GM12874 (cell line): Measurements from ENCODE around the gene VTI1A.

Source experiments
- CTCF ChIP-seq: IDR thresholded peaks from 2 replicates; pipeline ENCODE4 v1.5.1; 2011; ENCODE audit warnings: low read depth, mild to moderate bottlenecking, control low read depth, low read length, moderate library complexity; ENCODE audit not compliant: insufficient read depth

Gene VTI1A

GRCh38 chr10:112724404-112724991 is 277.5 kb downstream of the VTI1A start:
- TF ChIP-seq CTCF: no peak

GRCh38 chr10:112728118-112728883 is 281.3 kb downstream of the VTI1A start:
- no peak for TF ChIP-seq CTCF

- no peak for TF ChIP-seq CTCF
These were observed 282.0 kb downstream of the VTI1A start for GRCh38 chr10:112728997-112729396.

- no peak for TF ChIP-seq CTCF
These were observed 285.4 kb downstream of the VTI1A start for GRCh38 chr10:112732277-112732921.

- no peak for TF ChIP-seq CTCF
These were observed 288.2 kb downstream of the VTI1A start for GRCh38 chr10:112735041-112735695.

GRCh38 chr10:112738606-112739591 is 291.9 kb downstream of the VTI1A start:
- no peak for TF ChIP-seq CTCF
